ENCODE data around the gene SERPINF2.
"Not testable (repeated sequence)": the region's sequence is repeated elsewhere in the genome, so short reads cannot be mapped to it uniquely, and the experiment has no call there.

Gene SERPINF2

DNA sequence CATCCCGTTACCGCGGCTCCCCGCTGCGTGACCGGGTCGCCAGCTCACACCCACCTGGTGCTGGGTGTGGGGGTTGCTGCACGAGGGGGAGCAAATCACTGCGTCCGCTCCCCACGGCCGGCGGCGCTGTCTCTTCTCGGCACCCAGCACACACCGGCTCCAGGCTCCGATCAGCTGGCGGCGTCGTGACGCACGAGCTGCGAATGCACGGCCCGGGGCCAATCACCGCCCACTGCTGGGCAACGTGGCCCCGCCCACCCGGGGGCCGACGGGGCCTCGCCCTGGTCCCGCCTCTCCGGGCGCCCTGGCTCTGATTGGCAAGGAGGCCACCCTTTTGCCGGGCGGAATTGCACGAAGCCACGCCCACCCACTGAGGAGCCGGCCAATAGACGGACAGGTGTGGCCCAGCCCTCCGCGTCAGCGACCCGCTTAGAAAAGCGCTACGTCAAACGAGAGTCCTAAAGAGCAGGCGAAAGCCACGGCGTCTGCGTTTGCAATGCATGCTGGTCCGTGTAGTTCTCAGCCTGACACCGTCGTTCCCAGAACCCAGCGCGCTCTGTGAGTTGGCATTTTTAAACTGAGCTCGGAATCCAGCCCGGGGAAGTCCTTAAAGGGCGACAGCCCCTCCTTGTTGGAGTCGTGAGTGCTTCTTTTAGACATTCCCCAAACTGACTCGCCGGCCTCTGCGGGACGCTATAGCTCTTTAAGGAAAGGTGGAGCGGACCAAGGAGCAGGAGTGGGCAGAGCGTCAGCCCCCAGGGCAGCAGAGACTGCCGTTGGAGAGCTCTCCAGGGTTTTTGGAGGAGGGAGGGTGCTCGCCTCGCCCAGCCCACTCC lies 26.4 kb upstream of the SERPINF2 start:
- in situ Hi-C loops (cut with MboI; ENCODE audit: low sequenced_read_pairs): no loop called here

DNA sequence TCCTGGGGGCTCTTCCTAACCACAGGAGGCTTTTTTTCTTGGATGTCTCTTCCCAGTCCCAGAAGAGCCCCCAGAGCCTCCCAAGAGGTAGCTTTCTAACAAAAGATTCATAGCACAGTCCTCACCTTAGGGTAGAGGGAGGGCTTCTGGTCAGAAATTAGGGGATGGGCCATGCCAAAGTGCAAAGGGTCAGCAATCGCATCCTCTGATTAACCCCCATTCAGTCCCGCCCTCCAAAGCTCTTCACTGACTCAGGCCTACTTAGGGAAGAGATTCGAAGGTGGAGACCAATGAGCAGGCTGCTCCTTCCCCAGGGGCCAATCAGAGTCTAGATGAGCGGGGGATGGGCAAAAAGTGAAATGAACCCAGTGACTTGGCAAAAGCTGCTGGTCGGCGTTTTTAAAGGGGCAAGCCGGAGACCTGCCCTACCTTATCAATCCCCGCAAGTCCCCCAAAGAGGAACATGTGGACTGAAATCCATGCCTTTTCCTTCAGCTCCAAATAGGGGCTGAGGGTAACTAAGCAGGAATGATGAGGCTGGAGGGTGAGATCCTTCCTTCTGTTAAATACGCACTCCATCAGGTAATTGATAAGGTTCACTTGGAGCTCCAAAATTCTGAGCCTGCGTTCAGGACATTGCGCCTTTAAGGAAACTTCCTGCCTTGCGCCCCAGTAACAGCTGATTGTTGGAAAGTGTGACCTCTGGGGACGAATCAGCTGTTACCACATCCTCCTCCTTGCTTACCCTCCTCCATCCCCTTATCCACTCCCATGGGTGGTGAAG lies 25.6 kb upstream of the SERPINF2 start:
- in situ Hi-C loops (cut with MboI; ENCODE audit: low sequenced_read_pairs): no loop called here

DNA sequence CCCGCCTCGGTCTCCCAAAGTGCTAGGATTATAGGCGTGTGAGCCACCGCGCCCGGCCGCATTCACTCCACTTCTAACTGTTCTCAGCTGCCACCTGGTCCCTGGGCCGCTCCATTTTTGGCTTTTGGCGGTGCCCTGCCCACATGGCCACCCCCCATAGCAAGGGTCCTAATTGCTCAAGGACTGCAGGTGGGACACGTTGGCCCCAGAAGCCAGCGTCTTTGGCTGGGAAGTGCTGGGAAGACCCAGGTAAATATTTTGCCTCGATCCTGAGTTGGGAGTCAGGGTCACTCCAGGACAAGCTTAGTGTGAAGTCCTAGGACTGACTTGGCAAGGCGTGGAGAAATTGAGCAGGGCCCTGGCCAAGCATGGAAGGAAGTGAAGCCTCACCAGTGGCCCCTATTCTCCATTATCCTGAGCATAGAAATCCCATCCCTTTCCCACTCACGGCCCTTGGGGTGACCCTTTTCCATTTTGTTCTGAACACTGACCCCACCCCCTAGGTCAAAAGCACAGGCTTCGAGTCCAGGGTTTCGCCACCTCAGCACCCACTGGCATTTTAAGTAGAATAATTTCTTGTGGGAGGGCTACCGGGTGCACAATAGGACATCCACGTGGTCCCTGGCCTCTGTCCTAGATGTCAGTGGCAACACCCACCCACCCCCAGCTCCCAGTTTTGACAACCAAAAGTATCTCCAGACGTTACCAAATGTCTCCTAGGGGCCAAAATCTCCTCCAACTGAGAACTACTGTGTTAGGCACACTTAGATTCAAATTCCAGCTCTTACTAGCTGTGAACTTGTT lies 24.1 kb upstream of the SERPINF2 start:
- in situ Hi-C loops (cut with MboI; ENCODE audit: low sequenced_read_pairs): no loop called here

DNA sequence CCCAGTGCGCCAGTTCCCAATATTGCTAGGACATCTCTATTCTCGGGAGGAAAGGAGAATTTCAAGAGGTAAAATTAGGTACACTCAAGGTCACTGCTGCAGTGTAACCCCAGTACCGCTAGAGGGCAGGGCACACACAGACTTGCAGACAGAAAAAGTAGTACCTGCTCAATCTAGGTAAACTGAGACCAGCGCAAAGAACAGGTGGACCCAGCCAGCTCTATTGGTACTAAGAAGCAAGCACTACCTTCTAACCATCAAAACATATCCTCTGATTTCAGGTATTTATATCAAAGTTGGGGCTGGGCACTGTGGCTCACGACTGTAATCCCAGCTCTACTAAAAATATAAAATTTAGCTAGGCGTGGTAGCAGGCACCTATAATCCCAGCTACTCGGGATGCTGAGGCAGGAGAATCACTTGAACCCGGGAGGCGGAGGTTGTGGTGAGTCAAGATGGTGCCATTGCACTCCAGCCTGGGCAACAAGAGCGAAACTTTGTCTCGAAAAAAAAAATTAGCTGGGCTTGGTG lies 21.8 kb upstream of the SERPINF2 start:
- in situ Hi-C loops (cut with MboI; ENCODE audit: low sequenced_read_pairs): no loop called here

DNA sequence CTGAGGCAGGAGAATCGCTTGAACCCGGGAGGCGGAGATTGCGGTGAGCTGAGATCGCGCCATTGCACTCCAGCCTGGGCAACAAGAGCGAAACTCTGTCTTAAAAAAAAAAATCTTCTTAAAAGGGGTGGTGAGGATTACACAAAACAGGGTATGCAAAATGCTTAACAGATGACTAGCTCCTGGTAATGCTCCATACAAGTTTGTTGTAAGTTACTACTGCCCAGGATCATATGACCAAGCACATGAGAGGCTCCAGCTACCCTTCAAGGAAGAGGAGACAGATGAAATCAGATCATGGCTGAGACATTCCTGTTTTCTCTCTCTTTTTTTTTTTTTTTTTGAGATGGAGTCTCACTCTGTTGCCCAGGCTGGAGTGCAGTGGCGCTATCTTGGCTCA lies 20.6 kb upstream of the SERPINF2 start:
- in situ Hi-C loops (cut with MboI; ENCODE audit: low sequenced_read_pairs): not testable (repeated sequence)

DNA sequence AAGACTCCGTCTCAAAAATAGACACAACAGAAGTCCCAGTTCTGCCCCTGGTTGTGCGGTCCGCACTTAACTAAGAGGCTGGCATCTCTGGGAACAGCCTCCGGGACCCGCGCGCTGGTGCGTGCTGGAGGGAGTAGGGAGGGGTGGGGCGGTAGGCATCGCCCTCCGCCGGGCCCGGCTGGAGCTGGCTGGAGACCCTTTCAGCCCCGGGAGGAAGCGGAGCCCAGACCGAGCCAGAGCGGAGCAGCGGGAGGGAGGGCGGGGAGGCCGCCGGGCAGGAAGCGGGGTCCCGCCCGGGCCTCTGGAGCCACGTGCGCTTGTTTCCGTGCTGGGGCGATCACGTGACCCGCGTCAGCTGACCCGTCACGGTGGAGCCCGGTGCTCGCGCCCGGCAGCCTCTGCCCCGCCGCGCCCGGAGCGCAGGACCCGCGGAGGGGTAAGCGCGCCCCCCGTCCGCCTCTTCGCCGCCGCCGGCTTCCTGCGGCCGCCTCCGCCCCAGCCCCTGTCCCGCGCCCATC lies 18.3 kb upstream of the SERPINF2 start, which contains the start of gene WDR81:
TSS of gene WDR81 (plus strand) at position 354 of the 518 bp plus-strand sequence. CDS start 256 bp downstream, outside the sequence.
- in situ Hi-C loops (cut with MboI; ENCODE audit: low sequenced_read_pairs): no loop called here

DNA sequence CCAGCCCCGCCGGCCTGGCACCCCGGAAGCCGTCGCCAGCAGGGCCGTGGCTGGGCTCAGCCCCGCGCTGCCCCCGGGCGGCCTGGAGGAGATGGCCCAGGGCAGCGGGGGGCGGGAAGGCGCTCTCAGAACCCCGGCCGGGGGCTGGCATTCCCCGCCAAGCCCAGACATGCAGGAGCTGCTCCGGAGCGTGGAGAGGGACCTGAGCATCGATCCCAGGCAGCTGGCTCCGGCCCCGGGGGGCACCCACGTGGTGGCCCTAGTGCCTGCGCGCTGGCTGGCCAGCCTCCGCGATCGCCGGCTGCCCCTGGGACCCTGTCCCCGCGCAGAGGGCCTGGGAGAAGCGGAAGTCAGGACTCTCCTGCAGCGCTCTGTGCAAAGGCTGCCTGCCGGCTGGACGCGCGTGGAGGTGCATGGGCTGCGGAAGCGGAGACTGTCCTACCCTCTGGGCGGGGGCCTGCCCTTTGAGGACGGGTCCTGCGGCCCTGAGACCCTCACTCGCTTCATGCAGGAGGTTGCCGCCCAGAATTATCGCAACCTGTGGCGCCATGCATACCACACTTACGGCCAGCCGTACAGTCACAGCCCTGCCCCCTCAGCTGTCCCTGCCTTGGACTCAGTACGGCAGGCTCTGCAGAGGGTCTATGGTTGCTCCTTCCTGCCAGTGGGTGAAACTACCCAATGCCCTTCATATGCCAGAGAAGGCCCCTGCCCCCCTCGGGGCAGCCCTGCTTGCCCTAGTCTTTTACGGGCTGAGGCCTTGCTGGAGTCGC lies 17.6 kb upstream of the SERPINF2 start:
- in situ Hi-C loops (cut with MboI; ENCODE audit: low sequenced_read_pairs): no loop called here

DNA sequence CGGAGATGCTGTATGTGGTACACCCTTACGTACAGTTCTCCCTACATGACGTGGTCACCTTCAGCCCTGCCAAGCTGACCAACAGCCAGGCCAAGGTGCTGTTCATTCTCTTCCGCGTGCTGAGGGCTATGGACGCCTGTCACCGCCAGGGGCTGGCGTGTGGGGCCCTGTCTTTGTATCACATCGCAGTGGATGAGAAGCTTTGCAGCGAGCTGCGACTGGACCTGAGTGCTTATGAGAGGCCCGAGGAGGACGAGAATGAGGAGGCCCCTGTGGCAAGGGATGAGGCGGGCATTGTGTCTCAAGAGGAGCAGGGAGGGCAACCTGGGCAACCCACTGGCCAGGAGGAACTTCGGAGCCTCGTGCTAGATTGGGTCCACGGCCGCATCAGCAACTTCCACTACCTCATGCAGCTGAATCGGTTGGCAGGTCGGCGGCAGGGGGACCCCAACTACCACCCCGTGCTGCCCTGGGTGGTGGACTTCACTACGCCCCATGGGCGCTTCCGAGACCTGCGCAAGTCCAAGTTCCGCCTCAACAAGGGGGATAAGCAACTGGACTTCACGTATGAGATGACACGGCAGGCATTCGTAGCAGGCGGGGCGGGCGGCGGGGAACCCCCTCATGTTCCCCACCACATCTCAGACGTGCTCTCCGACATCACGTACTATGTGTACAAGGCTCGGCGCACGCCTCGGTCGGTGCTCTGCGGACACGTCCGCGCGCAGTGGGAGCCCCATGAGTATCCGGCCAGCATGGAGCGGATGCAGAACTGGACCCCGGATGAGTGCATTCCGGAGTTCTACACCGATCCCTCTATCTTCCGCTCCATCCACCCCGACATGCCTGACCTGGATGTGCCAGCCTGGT lies 16.8 kb upstream of the SERPINF2 start:
- in situ Hi-C loops (cut with MboI; ENCODE audit: low sequenced_read_pairs): no loop called here

DNA sequence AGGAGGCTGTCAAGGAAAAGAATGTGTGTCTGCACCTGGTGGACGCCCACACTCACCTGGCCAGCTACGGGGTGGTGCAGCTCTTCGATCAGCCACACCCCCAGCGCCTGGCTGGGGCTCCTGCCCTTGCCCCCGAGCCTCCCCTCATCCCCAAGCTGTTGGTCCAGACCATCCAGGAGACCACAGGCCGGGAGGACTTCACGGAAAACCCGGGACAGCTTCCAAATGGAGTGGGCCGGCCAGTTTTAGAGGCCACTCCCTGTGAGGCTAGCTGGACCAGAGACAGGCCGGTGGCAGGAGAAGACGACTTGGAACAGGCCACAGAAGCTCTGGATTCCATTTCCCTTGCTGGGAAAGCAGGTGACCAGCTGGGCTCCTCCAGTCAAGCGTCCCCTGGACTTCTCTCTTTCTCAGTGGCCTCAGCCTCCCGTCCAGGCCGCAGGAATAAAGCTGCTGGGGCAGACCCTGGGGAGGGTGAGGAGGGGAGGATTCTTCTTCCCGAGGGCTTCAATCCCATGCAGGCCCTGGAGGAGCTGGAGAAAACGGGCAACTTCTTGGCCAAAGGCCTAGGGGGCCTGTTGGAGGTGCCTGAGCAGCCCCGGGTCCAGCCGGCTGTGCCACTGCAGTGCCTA lies 15.9 kb upstream of the SERPINF2 start:
- in situ Hi-C loops (cut with MboI; ENCODE audit: low sequenced_read_pairs): no loop called here

DNA sequence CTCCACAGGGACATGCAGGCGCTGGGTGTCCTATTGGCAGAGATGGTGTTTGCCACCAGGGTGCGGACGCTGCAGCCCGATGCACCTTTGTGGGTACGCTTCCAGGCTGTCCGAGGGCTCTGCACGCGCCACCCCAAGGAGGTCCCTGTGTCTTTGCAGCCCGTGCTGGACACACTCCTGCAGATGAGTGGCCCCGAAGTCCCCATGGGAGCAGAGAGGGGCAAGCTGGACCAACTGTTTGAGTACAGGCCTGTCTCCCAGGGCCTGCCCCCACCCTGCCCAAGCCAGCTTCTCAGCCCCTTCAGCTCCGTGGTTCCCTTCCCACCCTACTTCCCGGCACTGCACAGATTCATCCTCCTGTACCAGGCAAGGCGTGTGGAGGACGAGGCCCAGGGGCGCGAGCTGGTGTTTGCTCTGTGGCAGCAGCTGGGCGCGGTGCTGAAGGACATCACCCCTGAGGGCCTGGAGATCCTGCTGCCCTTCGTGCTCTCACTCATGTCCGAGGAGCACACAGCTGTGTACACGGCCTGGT lies 15.3 kb upstream of the SERPINF2 start:
- in situ Hi-C loops (cut with MboI; ENCODE audit: low sequenced_read_pairs): no loop called here

DNA sequence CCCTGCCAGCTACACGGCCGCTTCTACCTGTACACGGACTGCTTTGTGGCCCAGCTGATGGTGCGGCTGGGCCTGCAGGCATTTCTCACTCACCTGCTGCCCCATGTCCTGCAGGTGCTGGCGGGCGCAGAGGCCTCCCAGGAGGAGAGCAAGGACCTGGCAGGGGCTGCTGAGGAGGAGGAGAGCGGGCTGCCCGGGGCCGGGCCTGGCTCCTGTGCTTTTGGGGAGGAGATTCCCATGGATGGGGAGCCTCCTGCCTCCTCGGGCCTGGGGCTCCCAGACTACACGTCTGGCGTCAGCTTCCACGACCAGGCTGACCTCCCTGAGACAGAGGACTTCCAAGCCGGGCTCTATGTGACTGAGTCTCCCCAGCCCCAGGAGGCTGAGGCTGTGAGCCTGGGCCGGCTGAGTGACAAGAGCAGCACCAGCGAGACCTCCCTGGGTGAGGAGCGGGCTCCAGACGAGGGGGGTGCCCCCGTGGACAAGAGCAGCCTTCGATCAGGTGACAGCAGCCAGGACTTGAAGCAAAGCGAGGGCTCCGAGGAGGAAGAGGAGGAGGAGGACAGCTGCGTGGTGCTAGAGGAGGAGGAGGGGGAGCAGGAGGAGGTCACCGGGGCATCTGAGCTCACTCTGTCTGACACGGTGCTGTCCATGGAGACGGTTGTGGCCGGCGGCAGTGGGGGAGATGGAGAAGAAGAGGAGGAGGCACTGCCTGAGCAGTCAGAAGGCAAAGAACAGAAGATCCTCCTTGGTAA lies 14.6 kb upstream of the SERPINF2 start:
- in situ Hi-C loops (cut with MboI; ENCODE audit: low sequenced_read_pairs): no loop called here

DNA sequence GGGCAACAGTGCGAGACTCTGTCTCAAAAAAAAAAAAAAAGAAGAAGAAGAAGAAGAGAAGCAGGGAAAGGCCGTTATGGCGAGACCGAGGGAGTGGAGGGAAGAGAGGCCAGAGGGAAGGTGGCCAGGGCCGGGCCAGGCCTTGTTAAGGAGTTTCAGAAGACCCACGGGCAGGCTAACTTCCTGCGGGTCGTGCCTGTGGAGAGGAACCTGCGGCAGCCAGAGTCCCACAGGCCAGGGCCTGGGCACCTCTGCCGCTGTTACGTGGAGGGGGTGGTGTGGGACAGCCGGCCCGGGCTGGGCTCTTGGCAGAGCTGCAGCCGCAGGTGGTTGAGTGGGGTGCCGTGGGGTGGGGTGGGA lies 12.7 kb upstream of the SERPINF2 start:
- in situ Hi-C loops (cut with MboI; ENCODE audit: low sequenced_read_pairs): no loop called here

DNA sequence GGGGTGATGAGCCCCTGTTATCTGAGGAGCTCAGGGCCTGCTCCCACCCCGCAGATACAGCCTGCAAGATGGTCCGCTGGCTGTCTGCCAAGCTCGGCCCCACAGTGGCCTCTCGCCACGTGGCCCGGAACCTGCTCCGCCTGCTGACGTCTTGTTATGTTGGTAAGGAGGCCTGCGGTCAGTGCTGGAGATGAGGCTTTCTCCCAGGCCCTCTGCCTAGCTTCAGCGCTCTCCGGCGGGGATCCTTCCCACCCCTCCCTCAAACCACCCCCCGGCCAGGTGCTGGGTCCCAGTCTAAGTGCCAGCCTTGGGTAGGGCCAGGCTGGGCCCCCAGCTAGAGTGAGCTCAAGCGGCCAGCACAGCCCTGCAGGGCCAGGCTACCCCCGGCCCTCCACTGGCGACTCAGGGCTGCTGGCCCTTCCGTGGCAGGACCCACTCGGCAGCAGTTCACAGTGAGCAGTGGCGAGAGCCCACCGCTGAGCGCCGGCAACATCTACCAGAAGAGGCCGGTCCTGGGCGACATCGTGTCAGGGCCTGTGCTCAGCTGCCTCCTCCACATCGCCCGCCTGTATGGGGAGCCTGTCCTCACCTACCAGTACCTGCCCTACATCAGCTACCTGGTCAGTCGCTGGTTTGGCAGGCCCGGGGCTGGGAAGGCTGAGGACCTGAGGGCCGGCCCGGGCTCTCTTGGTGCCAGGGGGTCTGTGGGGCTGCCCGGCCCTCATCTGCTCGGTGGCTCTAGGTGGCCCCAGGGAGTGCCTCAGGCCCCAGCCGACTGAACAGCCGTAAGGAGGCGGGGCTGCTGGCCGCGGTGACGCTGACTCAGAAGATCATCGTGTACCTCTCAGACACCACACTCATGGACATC lies 12.1 kb upstream of the SERPINF2 start:
- in situ Hi-C loops (cut with MboI; ENCODE audit: low sequenced_read_pairs): no loop called here

DNA sequence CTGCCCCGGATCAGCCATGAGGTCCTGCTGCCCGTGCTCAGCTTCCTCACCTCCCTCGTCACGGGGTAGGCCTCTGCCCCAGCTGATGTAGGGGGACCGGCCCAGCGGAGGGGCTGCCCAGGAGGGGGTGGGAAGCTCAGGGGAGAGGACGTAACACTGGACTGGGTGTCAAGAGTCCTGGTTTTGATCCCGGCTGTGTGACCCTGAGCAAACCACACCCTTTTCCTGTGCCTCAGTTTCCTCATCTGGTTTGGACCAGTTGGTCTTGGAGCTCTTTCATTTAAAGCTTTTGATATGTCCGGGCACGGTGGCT lies 11.5 kb upstream of the SERPINF2 start:
- in situ Hi-C loops (cut with MboI; ENCODE audit: low sequenced_read_pairs): no loop called here

DNA sequence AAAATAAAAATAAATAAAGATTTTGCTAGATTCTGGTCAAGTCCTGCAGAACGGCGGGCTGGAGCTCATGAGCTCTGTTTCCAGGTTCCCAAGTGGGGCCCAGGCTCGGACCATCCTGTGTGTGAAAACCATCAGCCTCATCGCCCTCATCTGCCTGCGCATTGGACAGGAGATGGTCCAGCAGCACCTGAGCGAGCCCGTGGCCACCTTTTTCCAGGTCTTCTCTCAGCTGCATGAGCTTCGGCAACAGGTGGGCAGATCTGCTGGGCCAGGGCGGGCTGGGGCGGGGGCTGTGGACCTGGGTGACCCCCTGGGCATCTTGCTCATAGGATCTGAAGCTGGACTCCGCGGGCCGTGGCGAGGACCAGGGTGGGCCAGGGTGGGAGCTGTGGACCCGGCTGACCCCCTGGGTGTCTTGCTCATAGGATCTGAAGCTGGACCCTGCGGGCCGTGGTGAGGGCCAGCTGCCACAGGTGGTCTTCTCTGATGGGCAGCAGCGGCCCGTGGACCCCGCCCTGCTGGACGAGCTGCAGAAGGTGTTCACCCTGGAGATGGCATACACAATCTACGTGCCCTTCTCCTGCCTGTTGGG lies 10.3 kb upstream of the SERPINF2 start:
- in situ Hi-C loops (cut with MboI; ENCODE audit: low sequenced_read_pairs): no loop called here

DNA sequence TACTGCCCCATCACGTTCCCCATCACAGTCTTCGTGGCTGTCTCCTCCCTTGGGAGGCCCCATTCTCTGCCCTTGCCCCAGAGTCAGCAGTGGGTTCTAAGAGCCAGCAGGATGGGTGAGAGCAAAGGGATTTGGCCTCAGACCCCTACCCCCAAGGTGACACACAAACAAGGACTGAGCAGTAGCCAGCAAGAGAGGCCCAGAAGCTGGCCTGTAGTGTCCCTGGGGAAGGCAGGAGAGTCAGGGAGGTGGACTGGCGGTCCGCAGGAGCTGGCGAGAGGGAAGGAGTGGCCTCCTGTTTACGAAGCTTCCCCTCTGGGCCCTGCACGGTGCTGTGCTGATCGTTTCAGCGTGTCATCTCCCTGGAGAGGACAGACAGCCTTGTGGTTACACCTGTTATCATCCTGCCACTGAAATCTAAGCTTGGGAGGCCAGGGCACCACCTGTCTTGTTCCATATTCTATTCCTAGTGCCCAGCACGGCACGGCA lies 9.8 kb upstream of the SERPINF2 start:
- in situ Hi-C loops (cut with MboI; ENCODE audit: low sequenced_read_pairs): no loop called here
